ENCODE measurements around the gene MFGE8. TPM values are rescaled to one million over a fixed set of nuclear protein-coding genes. Genes with fewer than 3 reads are reported as not detected.

The MFGE8 gene
- total RNA-seq, 1 experiment from 2014 or later, result 409 TPM

DNA sequence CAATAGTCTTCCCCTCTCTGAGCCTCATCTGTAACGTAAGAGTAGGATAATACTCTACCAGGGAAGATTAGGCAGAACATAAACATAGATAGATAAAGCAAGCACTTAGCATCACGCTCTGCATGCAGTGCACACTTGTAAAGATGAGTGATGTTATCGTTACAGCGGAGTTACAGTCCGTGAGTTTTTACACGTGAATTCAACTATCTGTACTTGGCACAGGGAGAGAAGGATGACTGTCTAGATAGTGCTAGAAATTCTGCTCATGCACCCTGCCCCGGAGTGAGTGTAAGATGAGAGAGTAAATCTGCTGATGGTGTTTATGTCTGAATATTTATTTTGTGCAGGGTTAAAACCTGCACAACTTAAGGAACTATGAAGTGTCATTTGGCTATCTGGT lies 53.6 kb downstream of the MFGE8 start:
- no peaks in the 10 kb centered on the region for H3K27me3 ChIP-seq (replicated peaks; ENCODE audit: control insufficient read depth, insufficient read depth, low read length)
- ChIA-PET POLR2A (no interaction called here), CTCF (no interaction called here)
- no peaks in the 10 kb centered on the region for H3K36me3 Mint-ChIP-seq (ENCODE audit: insufficient read depth, unreplicated experiment)
- H3K9me3 Mint-ChIP-seq (ENCODE audit: unreplicated experiment), result peaks cover 4% of the 10 kb centered on the region
- H3K27ac Mint-ChIP-seq (ENCODE audit: unreplicated experiment), result no peak overlapping the region
- intact Hi-C loops (cut with micrococcal nuclease; ENCODE audit: unreplicated experiment), result no loop called here
- DNase-seq, result no peak
- H3K36me3 ChIP-seq (ENCODE audit: control insufficient read depth, insufficient read depth, low read length), result no peaks in the 10 kb centered on the region
- peaks cover 1% of the 10 kb centered on the region for H3K27me3 Mint-ChIP-seq (ENCODE audit: insufficient read depth, unreplicated experiment)
- no peaks in the 10 kb centered on the region for H3K4me1 ChIP-seq
- TF ChIP-seq, protein P1, sequence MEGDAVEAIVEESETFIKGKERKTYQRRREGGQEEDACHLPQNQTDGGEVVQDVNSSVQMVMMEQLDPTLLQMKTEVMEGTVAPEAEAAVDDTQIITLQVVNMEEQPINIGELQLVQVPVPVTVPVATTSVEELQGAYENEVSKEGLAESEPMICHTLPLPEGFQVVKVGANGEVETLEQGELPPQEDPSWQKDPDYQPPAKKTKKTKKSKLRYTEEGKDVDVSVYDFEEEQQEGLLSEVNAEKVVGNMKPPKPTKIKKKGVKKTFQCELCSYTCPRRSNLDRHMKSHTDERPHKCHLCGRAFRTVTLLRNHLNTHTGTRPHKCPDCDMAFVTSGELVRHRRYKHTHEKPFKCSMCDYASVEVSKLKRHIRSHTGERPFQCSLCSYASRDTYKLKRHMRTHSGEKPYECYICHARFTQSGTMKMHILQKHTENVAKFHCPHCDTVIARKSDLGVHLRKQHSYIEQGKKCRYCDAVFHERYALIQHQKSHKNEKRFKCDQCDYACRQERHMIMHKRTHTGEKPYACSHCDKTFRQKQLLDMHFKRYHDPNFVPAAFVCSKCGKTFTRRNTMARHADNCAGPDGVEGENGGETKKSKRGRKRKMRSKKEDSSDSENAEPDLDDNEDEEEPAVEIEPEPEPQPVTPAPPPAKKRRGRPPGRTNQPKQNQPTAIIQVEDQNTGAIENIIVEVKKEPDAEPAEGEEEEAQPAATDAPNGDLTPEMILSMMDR (IDR thresholded peaks at IDR 0.05; ENCODE audit: insufficient read depth in 1 of 2, low read depth in 1 of 2, low read length in 1 of 2, severe bottlenecking in 1 of 2, unreplicated experiment in 1 of 2), result no peak
- BruUV-seq (replicated peaks), result no TSS peak
- H3K4me1 Mint-ChIP-seq (ENCODE audit: low read depth, unreplicated experiment), result no peaks in the 10 kb centered on the region
- H3K4me3 Mint-ChIP-seq (ENCODE audit: unreplicated experiment), result no peak overlapping the region
- peaks cover 3% of the 10 kb centered on the region; the same call in 1 of the 2 replicates for H3K9me3 ChIP-seq
- no peak overlapping the region for H3K4me3 ChIP-seq (ENCODE audit: low read depth, low read length)

- Histone ChIP-seq H3K4me1 (no peaks in the 10 kb centered on the region), H3K36me3 (ENCODE audit: control insufficient read depth, insufficient read depth, low read length) (no peaks in the 10 kb centered on the region), H3K27me3 (replicated peaks; ENCODE audit: control insufficient read depth, insufficient read depth, low read length) (no peaks in the 10 kb centered on the region), H3K9me3 (peaks cover 5% of the 10 kb centered on the region), H3K4me3 (ENCODE audit: low read depth, low read length) (no peak overlapping the region)
- ChIA-PET CTCF (no interaction called here), POLR2A (no interaction called here)
- peaks cover 3% of the 10 kb centered on the region for H3K27me3 Mint-ChIP-seq (ENCODE audit: insufficient read depth, unreplicated experiment)
- H3K4me1 Mint-ChIP-seq (ENCODE audit: low read depth, unreplicated experiment), result no peaks in the 10 kb centered on the region
- intact Hi-C loops (cut with micrococcal nuclease; ENCODE audit: unreplicated experiment), result no loop called here
- H3K4me3 Mint-ChIP-seq (ENCODE audit: unreplicated experiment), result no peak overlapping the region
- H3K9me3 Mint-ChIP-seq (ENCODE audit: unreplicated experiment), result peaks cover 10% of the 10 kb centered on the region
- H3K36me3 Mint-ChIP-seq (ENCODE audit: insufficient read depth, unreplicated experiment), result no peaks in the 10 kb centered on the region
- DNase-seq, result no peak
- BruUV-seq (replicated peaks), result no TSS peak
- TF ChIP-seq, protein P1 (IDR thresholded peaks at IDR 0.05; ENCODE audit: insufficient read depth in 1 of 2, low read depth in 1 of 2, low read length in 1 of 2, severe bottlenecking in 1 of 2, unreplicated experiment in 1 of 2), result no peak
- H3K27ac Mint-ChIP-seq (ENCODE audit: unreplicated experiment), result no peak overlapping the region
Observed at GRCh38 chr15:88858934-88859333, 54.2 kb downstream of the MFGE8 start.

DNA sequence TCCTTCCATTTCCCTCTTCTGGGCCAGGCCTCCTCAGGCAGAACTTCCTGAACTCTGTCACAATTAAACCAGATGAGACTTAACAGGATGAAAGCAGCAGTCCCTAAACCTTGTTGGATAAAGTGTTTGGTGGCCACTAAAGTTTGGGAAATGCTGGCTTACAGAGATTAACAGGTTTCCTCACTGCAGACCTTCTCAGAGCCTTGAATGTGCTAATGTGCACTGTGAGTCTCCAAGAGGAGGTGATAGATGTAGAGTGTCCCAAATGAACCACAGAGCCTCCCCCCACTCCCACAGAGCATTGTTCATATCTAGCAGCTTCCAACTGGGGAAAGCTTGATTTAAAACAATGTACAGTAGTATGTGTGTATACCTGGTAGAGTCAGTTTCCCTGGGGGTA lies 60.7 kb downstream of the MFGE8 start:
- peaks cover 5% of the 10 kb centered on the region for H3K27me3 Mint-ChIP-seq (ENCODE audit: insufficient read depth, unreplicated experiment)
- ChIA-PET CTCF (no interaction called here), POLR2A (no interaction called here)
- H3K36me3 Mint-ChIP-seq (ENCODE audit: insufficient read depth, unreplicated experiment), result no peaks in the 10 kb centered on the region
- intact Hi-C loops (cut with micrococcal nuclease; ENCODE audit: unreplicated experiment), result no loop called here
- no peak overlapping the region for H3K4me3 ChIP-seq (ENCODE audit: low read depth, low read length)
- BruUV-seq (replicated peaks), result no TSS peak
- H3K4me1 ChIP-seq, result no peaks in the 10 kb centered on the region
- peaks cover 10% of the 10 kb centered on the region for H3K9me3 Mint-ChIP-seq (ENCODE audit: unreplicated experiment)
- no peak overlapping the region for H3K4me3 Mint-ChIP-seq (ENCODE audit: unreplicated experiment)
- no peaks in the 10 kb centered on the region for H3K27me3 ChIP-seq (replicated peaks; ENCODE audit: control insufficient read depth, insufficient read depth, low read length)
- TF ChIP-seq, protein P1 (IDR thresholded peaks at IDR 0.05; ENCODE audit: insufficient read depth in 1 of 2, low read depth in 1 of 2, low read length in 1 of 2, severe bottlenecking in 1 of 2, unreplicated experiment in 1 of 2), result no peak
- DNase-seq, result no peak
- H3K4me1 Mint-ChIP-seq (ENCODE audit: low read depth, unreplicated experiment), result no peaks in the 10 kb centered on the region
- no peak overlapping the region for H3K27ac Mint-ChIP-seq (ENCODE audit: unreplicated experiment)
- H3K9me3 ChIP-seq, result peaks cover 5% of the 10 kb centered on the region
- H3K36me3 ChIP-seq (ENCODE audit: control insufficient read depth, insufficient read depth, low read length), result no peaks in the 10 kb centered on the region
